ENCODE results near the gene POLR1E.
"Not testable (repeated sequence)": the region's sequence is repeated elsewhere in the genome, so short reads cannot be mapped to it uniquely, and the experiment has no call there.

The POLR1E gene

GRCh38 chr9:37501957-37502596 is 16.3 kb downstream of the POLR1E start:
- DNase-seq (ENCODE audit: low spot score) = no peak

- DNase-seq (ENCODE audit: low spot score) = peak; percentile 32
Observed at GRCh38 chr9:37503736-37504135, 18.0 kb downstream of the POLR1E start.

- DNase-seq (ENCODE audit: low spot score) = no peak
Observed at GRCh38 chr9:37504605-37505004, 18.9 kb downstream of the POLR1E start.

- DNase-seq (ENCODE audit: low spot score) = no peak
Observed at GRCh38 chr9:37507566-37508134, 21.9 kb downstream of the POLR1E start.

- DNase-seq (ENCODE audit: low spot score) = no peak
Observed at GRCh38 chr9:37508135-37508833, 22.5 kb downstream of the POLR1E start.

- DNase-seq (ENCODE audit: low spot score) = no peak
Observed at GRCh38 chr9:37508834-37509206, 23.1 kb downstream of the POLR1E start.

- no peak for DNase-seq (ENCODE audit: low spot score)
Observed at GRCh38 chr9:37509536-37509935, 23.8 kb downstream of the POLR1E start.

- not testable (repeated sequence) for DNase-seq (ENCODE audit: low spot score)
Observed at GRCh38 chr9:37510053-37510452, 24.3 kb downstream of the POLR1E start.

- DNase-seq (ENCODE audit: low spot score) = peak; percentile 25
Observed at GRCh38 chr9:37511016-37512010, 25.6 kb downstream of the POLR1E start.

GRCh38 chr9:37512437-37512836 is 26.7 kb downstream of the POLR1E start:
- DNase-seq (ENCODE audit: low spot score) = no peak

GRCh38 chr9:37514415-37514814 is 28.7 kb downstream of the POLR1E start:
- not testable (repeated sequence) for DNase-seq (ENCODE audit: low spot score)

- no peak for DNase-seq (ENCODE audit: low spot score)
Observed at GRCh38 chr9:37514999-37515398, 29.3 kb downstream of the POLR1E start.

- DNase-seq (ENCODE audit: low spot score) = no peak
Observed at GRCh38 chr9:37515620-37516258, 30.0 kb downstream of the POLR1E start.

GRCh38 chr9:37517923-37518322 is 32.2 kb downstream of the POLR1E start:
- DNase-seq (ENCODE audit: low spot score) = no peak

GRCh38 chr9:37520641-37521040 is 34.9 kb downstream of the POLR1E start:
- no peak for DNase-seq (ENCODE audit: low spot score)

- DNase-seq (ENCODE audit: low spot score) = no peak
Observed at GRCh38 chr9:37521111-37521510, 35.4 kb downstream of the POLR1E start.

GRCh38 chr9:37522971-37523370 is 37.2 kb downstream of the POLR1E start:
- no peak for DNase-seq (ENCODE audit: low spot score)

- DNase-seq (ENCODE audit: low spot score) = no peak
Observed at GRCh38 chr9:37523916-37524315, 38.2 kb downstream of the POLR1E start.

- DNase-seq (ENCODE audit: low spot score) = no peak
Observed at GRCh38 chr9:37528652-37529471, 43.1 kb downstream of the POLR1E start.

- no peak for DNase-seq (ENCODE audit: low spot score)
Observed at GRCh38 chr9:37531699-37532098, 46.0 kb downstream of the POLR1E start.

- no peak for DNase-seq (ENCODE audit: low spot score)
Observed at GRCh38 chr9:37534412-37534811, 48.7 kb downstream of the POLR1E start.
